ENCODE measurements around the gene PTK6.
"Not testable (repeated sequence)": the region's sequence is repeated elsewhere in the genome, so short reads cannot be mapped to it uniquely, and the experiment has no call there.

Gene PTK6

DNA sequence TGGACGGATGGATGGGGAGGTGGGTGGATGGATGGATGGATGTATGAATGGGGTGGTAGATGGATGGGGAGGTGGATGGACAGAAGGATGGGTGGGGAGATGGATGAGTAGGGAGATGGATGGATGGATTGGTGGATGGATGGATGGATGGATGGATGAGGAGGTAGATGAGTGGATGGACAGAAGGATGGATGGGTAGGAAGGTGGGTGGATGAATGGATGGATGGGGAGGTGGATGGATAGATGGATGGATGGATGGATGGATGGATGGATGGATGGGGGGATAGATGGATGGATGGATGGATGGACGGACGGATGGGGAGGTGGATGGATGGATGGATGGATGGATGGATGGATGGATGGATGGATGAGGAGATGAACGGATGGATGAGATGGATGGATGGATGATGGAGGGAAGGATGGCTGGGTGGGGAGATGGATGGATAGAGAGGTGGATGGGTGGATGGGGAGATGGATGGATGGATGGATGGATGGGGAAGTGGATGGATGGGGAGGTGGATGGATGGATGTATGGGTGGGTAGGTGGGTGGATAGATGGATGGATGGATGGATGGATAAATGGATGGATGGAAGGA is 45.4 kb downstream of the PTK6 start:
- DNase-seq: no peak

DNA sequence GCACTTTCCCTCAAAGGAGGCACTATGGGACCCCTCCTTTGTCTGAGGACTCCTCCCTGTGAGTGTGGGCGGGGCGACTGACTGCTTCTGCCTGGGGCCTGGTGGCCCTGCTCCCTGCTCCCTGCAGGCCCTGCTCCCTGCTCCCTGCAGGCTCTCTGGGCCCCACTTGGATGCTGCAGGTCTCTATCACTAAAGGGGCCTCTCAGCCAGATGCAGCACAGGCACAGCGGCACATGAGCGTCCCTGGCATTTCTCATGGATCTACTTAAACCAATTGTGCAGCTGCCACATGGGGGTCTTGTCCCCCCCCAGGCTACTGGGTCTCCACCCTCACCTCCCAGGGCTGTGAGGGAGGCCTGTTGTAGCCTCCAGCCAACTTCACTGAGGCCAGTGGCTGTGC is 46.1 kb downstream of the PTK6 start:
- no peak for DNase-seq

DNA sequence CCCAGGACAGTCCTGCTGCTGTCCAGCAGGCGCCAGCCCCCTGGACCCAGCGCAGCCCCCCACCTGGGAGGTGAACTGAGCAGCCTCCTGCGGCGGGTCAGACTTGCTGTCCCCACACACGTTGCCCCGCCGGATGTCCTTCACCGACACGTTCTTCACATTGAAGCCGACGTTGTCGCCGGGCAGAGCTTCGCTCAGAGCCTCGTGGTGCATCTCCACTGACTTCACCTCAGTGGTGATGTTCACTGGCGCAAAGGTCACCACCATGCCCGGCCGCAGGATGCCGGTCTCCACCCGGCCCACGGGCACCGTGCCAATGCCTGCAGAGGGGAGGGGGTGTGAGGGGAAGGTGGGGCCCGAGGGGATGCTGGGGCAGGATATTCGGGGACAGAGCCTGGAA is 46.8 kb downstream of the PTK6 start:
- DNase-seq: no peak

DNA sequence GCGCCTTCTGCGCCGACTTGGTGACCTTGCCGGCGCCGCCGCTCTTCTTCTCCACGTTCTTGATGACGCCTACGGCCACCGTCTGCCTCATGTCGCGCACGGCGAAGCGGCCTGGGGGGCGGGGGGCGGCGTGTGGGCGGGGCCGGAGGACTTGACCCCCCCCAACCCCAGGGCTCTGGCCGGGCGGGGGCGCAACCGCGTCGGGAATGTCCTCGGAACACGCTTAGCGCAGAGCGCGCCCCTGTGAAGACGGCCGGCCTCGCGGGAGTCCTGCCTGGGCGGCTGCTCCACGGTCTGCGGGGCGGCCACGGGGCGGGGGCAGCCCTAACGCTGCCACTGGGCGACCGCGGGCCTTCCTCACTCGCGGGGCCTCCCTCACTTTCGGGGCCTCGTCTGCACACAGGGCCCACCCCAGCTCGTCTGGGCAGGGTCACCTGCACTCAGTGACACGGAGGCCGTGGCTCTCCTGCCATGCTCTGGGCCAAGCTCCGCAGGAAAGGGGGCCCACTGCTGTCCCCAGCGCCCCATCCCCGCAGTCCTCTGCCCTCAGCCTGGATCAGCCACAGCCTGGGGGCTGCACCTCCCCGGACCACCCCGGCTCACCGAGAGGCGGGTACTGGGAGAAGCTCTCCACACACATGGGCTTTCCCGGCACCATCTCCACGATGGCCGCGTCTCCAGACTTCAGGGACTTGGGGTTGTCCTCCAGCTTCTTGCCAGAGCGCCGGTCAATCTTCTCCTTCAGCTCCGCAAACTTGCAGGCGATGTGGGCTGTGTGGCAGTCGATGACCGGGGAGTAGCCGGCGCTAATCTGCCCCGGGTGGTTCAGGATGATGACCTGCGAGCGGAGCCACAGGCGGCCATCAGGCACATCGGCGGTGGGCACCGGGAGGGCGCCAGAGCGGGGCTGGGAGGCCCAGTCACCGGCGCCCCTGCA is 48.6 kb downstream of the PTK6 start:
- no peak for DNase-seq

GRCh38 chr20:63487781-63488241 is 49.4 kb downstream of the PTK6 start:
- no peak for DNase-seq

DNA sequence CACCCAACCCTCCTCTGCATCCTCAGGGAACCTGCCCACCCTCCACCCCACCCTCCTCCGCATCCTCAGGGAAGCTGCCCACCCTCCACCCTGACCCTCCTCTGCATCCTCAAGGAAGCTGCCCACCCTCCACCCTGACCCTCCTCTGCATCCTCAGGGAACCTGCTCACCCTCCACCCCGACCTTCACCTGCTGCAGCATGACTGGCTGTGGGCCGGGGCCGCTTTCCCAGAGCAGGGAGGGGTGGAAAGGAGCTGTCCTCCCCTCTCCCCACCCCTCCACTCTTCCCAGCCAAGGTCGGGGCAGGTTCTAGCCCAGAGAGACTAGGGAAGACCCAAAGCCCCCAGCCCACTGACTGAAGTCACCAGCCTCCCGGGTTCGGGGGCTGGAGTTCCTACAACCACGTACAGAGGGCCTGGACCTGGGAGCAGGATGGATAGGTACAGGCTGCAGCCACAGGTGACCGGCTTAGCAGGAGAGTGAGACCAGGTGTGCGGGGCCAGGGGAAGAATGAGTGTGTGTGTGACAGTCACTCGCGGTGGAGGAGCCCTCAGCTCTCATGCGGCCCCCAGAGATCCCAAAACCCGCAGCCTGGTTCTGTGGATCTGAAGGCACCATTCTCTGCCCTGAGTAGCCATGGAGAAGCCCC is 49.9 kb downstream of the PTK6 start:
- DNase-seq: no peak

DNA sequence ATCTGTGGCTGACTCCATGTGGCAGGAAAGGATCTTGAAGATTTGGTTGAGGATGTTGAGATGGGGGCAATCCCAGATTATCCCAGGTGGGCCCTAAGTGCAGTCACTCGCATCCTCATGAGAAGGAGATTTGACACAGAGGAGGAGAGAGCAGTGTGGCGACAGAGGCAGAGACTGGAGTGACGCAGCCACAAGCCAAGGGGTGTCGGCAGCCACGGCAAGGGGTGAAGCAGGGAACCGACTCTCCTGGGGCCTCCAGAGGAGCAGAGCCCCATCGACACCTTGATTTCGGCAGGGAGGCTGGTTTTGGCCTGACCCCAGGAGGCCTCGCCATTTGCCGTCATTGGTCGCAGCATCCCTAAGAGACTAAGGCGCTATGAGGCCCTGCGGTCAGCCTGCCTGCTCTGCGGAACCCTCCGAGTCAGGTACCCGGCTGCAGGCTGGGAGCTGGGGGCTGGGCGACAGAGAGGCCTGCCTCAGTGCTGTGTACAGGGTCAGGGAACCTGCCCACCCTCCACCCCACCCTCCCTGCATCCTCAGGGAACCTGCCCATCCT is 50.8 kb downstream of the PTK6 start:
- no peak for DNase-seq

DNA sequence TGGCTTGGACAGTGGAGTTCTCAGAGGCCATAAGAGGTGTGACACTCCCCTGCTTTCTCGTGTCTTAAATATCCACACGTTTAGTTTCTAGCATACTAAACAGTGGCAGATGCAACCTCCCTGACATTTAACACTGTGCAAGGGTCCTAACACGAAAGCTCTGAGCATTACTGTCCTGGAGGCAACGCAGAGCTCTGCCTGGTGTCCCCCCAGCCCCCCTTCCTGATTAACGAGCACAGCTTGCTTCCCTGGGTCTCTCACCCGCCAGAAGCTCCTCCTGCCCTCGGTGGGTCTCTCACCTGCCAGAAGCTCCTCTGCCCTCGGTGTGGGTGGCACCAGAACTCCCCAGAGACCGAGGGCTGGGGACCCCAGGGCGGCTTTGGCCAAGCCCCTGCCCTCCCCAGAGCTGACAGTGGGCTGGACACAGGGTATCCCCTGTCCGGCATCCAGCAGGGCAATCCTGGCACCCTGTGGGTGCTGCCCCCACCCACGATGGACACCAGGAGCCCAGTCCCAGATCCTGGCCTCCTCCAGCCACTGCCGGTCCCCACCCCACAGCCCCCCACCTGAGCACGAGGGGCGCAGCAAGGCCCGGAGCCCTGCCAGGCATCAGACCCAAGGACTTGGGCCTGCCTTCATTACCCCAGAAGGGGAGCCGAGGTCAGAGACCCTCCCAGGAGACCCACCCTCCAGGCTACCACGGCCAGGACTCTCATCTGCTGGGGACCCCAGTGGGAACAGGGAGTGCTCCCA is 52.3 kb downstream of the PTK6 start:
- no peak for DNase-seq

DNA sequence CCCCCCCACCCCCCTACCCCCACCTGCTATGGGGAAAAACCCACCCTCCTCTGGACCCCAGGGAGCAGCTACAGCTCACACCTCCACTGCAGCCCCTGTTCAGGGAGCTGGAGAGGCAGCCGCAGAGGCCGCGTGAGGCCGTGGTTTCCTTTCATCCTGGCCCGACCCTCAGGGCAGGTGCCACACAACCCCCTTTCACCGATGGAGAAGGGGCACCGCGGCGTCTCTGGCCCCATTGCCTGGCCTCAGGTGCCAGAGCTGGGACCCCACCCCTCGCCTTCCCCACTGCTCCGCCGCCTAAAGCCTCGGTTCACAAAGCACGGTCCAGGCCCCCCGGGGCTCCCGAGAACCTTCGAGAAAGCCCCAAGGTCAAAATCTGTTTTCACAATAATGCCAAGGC is 52.9 kb downstream of the PTK6 start:
- DNase-seq: no peak

- DNase-seq: no peak
Observed at GRCh38 chr20:63483834-63484233, 53.3 kb downstream of the PTK6 start.

DNA sequence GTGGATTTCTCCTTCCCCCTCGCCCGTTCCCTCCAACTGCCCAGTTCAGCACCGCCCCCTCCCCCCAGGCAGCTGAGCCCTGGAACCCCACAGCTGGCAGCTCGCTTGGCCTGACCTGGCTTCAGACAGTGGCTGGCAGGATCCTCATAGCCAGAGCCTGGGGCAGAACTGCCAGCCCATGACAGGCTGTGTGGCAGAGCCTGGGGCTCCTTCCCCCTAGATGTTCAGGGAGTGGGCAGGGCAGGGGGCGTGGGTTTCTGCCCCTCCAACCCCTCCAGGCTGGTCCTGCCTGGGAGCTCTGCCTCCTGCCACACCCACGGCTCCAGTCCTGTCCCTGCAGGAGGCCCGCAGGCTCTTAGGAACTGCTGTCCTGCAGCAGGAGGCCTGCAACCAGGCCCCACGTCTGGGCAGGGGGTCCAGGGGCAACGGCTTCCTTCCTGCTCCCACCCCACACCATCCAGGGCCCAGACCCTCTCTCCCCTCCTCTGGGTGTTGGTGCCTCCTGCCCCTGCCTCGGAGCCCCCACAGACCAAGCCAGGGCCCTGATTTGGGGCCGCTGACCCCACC is 55.1 kb downstream of the PTK6 start:
- DNase-seq: no peak

DNA sequence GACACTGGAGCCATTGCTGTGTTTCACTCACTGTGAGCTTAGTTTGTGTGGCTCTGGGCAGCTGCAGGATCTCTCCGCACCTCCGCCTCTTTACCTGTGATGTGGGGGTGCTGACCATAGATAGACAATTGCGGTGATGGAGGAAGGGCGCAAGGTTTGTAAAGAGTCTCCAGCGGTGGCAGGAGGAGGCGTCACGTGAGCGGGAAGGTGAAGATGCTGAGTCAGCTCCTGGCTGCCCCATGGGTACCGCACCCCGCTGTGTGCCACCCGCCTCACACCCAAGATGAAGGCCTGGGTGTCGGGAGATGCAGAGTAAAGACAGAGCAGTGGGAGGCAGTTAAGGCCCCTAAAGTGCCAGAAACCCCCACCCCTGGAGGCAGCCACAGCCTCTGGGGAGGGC is 55.7 kb downstream of the PTK6 start:
- DNase-seq: no peak

- not testable (repeated sequence) for DNase-seq
Observed at GRCh38 chr20:63479695-63480419, 57.3 kb downstream of the PTK6 start.

GRCh38 chr20:63478346-63479302 is 58.6 kb downstream of the PTK6 start:
- DNase-seq: no peak

All from NCI-H1048 (cell line).